Smooth muscle cell (in vitro differentiated cells): ENCODE measurements around the gene MARVELD1. TPM values are rescaled to one million over a fixed set of nuclear protein-coding genes. Genes with fewer than 3 reads are reported as not detected.

Experiments used
- DNase-seq: peaks from one replicate; lab custom pipeline; 2025; ENCODE audit not compliant: unreplicated experiment; lab: John Stamatoyannopoulos, UW
- H2AFZ ChIP-seq: fragments of 200-600 bp; sonication (generic); 2 replicates; pipeline ENCODE4 v1.6.0; 2016; ENCODE audit warnings: antibody characterized with exemption, low read depth, mild to moderate bottlenecking
- H3F3A ChIP-seq: fragments of 200-600 bp; sonication (generic); 2 replicates; pipeline ENCODE4 v1.6.0; 2017; ENCODE audit warnings: antibody characterized with exemption, low read depth
- H3K27ac ChIP-seq: fragments of 200-600 bp; sonication (generic); 2 replicates; pipeline ENCODE4 v1.5.1; 2016; ENCODE audit warnings: low read depth, mild to moderate bottlenecking
- H3K27me3 ChIP-seq: fragments of 200-600 bp; sonication (generic); 2 replicates; pipeline ENCODE4 v1.6.1; 2016; ENCODE audit warnings: low read depth, mild to moderate bottlenecking
- H3K36me3 ChIP-seq: fragments of 200-600 bp; sonication (generic); 2 replicates; pipeline ENCODE4 v1.5.1; 2016; ENCODE audit warnings: low read depth
- H3K4me1 ChIP-seq: fragments of 200-600 bp; sonication (generic); 2 replicates; pipeline ENCODE4 v1.5.1; 2016; ENCODE audit warnings: low read depth
- H3K4me2 ChIP-seq: fragments of 200-600 bp; sonication (generic); 2 replicates; pipeline ENCODE4 v1.6.0; 2016; ENCODE audit warnings: mild to moderate bottlenecking
- H3K4me3 ChIP-seq: fragments of 200-600 bp; sonication (generic); 2 replicates; pipeline ENCODE4 v1.5.1; 2016; ENCODE audit warnings: mild to moderate bottlenecking
- H3K79me2 ChIP-seq: fragments of 200-600 bp; sonication (generic); 2 replicates; pipeline ENCODE4 v1.6.0; 2016; ENCODE audit warnings: low read depth, mild to moderate bottlenecking
- H3K9ac ChIP-seq: fragments of 200-600 bp; sonication (generic); 2 replicates; pipeline ENCODE4 v1.6.0; 2016; ENCODE audit warnings: low read depth
- H3K9me3 ChIP-seq: fragments of 200-600 bp; sonication (generic); replicated peaks from 2 replicates; pipeline ENCODE4 v1.5.1; 2016; ENCODE audit warnings: low read depth
- H4K20me1 ChIP-seq: fragments of 200-600 bp; sonication (generic); 2 replicates; pipeline ENCODE4 v1.6.0; 2016; ENCODE audit warnings: low read depth
- CTCF ChIP-seq: fragments of 200-600 bp; sonication (generic); IDR thresholded peaks from 2 replicates; pipeline ENCODE4 v1.5.1; 2017; ENCODE audit warnings: borderline replicate concordance, mild to moderate bottlenecking, antibody characterized with exemption; ENCODE audit not compliant: insufficient read depth, poor library complexity, severe bottlenecking
- WGBS: methylation state at CpG from one replicate; pipeline ENCODE4 v1.1.7; 2016; ENCODE audit warnings: low lambda C conversion rate; 5-methylcytosine and 5-hydroxymethylcytosine counted together
- polyA plus RNA-seq: library from polyadenylated mRNA; unstranded; fragments of >200 nt; fragmentation: Nextera tagmentation; extraction: Ambion mirVana; gene quantifications from 2 replicates; pipeline ENCODE4 v1.2.1, GENCODE V29; 2016
- total RNA-seq: library from RNA; depleted of rRNA; stranded (reverse); fragments of >200 nt; gene quantifications from 2 replicates; pipeline ENCODE4 v1.2.3, GENCODE V29; 2014

Gene MARVELD1
- 46.3 and 58.4 TPM in 2 replicates for total RNA-seq
- 95.5 and 132 TPM in 2 replicates for polyA plus RNA-seq

- no peak for TF ChIP-seq CTCF
- Histone ChIP-seq H3F3A (no peaks in the 10 kb centered on the region), H3K27ac (peak within 1 kb of the TSS; percentile 98), H2AFZ (peak within 1 kb of the TSS; percentile 58), H3K4me2 (peak within 1 kb of the TSS; percentile 87), H3K4me1 (peaks cover 26% of the 10 kb centered on the region), H3K9me3 (no peaks in the 10 kb centered on the region), H3K27me3 (no peaks in the 10 kb centered on the region), H3K36me3 (no peaks in the 10 kb centered on the region), H3K79me2 (peaks cover 16% of the 10 kb centered on the region), H3K9ac (peak within 1 kb of the TSS; percentile 94), H3K4me3 (peak within 1 kb of the TSS; percentile 79), H4K20me1 (peaks cover 28% of the 10 kb centered on the region)
- 7% methylated on average over 15 of the region's 37 CpGs for WGBS
- peak; percentile 42 for DNase-seq
These were observed at the start of gene MARVELD1 for GRCh38 chr10:97713339-97713825. MARVELD1 (plus strand) TSS chr10:97713730; CDS start chr10:97713877, 147 bp downstream.

- 85% methylated on average over 1 of the region's 1 CpG for WGBS
- no peak overlapping the region for H2AFZ ChIP-seq
- H3K9ac ChIP-seq: no peak overlapping the region
- no peak for DNase-seq
- no peaks in the 10 kb centered on the region for H3K27me3 ChIP-seq
- H3K9me3 ChIP-seq: no peaks in the 10 kb centered on the region
- no peaks in the 10 kb centered on the region for H3F3A ChIP-seq
- no peak for TF ChIP-seq CTCF
- no peak overlapping the region for H3K4me3 ChIP-seq
- no peak overlapping the region for H3K4me2 ChIP-seq
- no peak overlapping the region for H3K27ac ChIP-seq
- peaks cover 5% of the 10 kb centered on the region for H4K20me1 ChIP-seq
- H3K4me1 ChIP-seq: no peaks in the 10 kb centered on the region
- peaks cover 11% of the 10 kb centered on the region for H3K36me3 ChIP-seq
- no peaks in the 10 kb centered on the region for H3K79me2 ChIP-seq
These were observed 49.2 kb upstream of the MARVELD1 start for GRCh38 chr10:97664282-97664850.

- Histone ChIP-seq H3K4me3 (no peak overlapping the region), H4K20me1 (peaks cover 1% of the 10 kb centered on the region), H2AFZ (no peak overlapping the region), H3F3A (no peaks in the 10 kb centered on the region), H3K4me2 (no peak overlapping the region), H3K27ac (no peak overlapping the region), H3K9me3 (no peaks in the 10 kb centered on the region), H3K9ac (no peak overlapping the region), H3K36me3 (peaks cover 15% of the 10 kb centered on the region), H3K4me1 (no peaks in the 10 kb centered on the region), H3K27me3 (no peaks in the 10 kb centered on the region), H3K79me2 (no peaks in the 10 kb centered on the region)
- no peak for TF ChIP-seq CTCF
- no peak for DNase-seq
- 94% methylated on average over 7 of the region's 7 CpGs for WGBS
These were observed 46.5 kb upstream of the MARVELD1 start for GRCh38 chr10:97666992-97667391.

GRCh38 chr10:97667463-97667862 lies 46.1 kb upstream of the MARVELD1 start:
- Histone ChIP-seq H3K36me3 (peaks cover 15% of the 10 kb centered on the region), H2AFZ (no peak overlapping the region), H3K9me3 (no peaks in the 10 kb centered on the region), H4K20me1 (no peaks in the 10 kb centered on the region), H3K27ac (no peak overlapping the region), H3K27me3 (no peaks in the 10 kb centered on the region), H3F3A (no peaks in the 10 kb centered on the region), H3K4me3 (no peak overlapping the region), H3K9ac (no peak overlapping the region), H3K79me2 (no peaks in the 10 kb centered on the region), H3K4me1 (no peaks in the 10 kb centered on the region), H3K4me2 (no peak overlapping the region)
- TF ChIP-seq CTCF: no peak
- 84% methylated on average over 6 of the region's 6 CpGs for WGBS
- DNase-seq: no peak
